Gastroesophageal sphincter (tissue), 3 donors: ENCODE data around the gene NCAPD3.

Experiments
- CTCF ChIP-seq, 4 experiments: fragments of 200-600 bp in 2 of 4; fragments of 450-650 bp in 2 of 4; sonication (generic) in 1 of 4; IDR thresholded peaks; one replicate each; pipeline ENCODE4 v1.5.1; 2017 to 2019; ENCODE audit warnings: antibody characterized with exemption in 4 of 4, mild to moderate bottlenecking in 2 of 4, moderate library complexity in 2 of 4
- EP300 ChIP-seq: sonication (generic); formaldehyde crosslinking; IDR thresholded peaks from one replicate; pipeline ENCODE4 v1.6.1; 2017; ENCODE audit warnings: antibody characterized with exemption, mild to moderate bottlenecking
- POLR2A ChIP-seq, 2 donors: fragments of 450-650 bp; IDR thresholded peaks; one replicate each; pipeline ENCODE4 v1.6.1; 2017; ENCODE audit warnings: antibody characterized with exemption in 2 of 2, mild to moderate bottlenecking in 2 of 2, moderate library complexity in 1 of 2

GRCh38 chr11:134126217-134126822 is 97.4 kb downstream of the NCAPD3 start:
- no peak for TF ChIP-seq CTCF (IDR thresholded peaks at IDR 0.05)
- TF ChIP-seq POLR2A (IDR thresholded peaks at IDR 0.05): no peak
- TF ChIP-seq EP300: no peak
